Suprapubic skin (tissue), 4 donors: Measurements from ENCODE around the gene SNX15. TPM values are rescaled to one million over a fixed set of nuclear protein-coding genes. Genes with fewer than 3 reads are reported as not detected.
A peak's percentile ranks its signal among the peaks of the same experiment; 100 is the strongest.
"Not testable (repeated sequence)": the region's sequence is repeated elsewhere in the genome, so short reads cannot be mapped to it uniquely, and the experiment has no call there.

Experiments used
- DNase-seq, 2 donors: peaks; one replicate each; pipeline ENCODE4 v3.0.0-alpha.2; 2019; ENCODE audit warnings: low spot score in 2 of 2
- H3K27ac ChIP-seq: fragments of 200-600 bp; sonication (generic); one replicate; pipeline ENCODE4 v1.5.1; 2019
- H3K27me3 ChIP-seq: fragments of 200-600 bp; sonication (generic); one replicate; pipeline ENCODE4 v1.5.1; 2019
- H3K36me3 ChIP-seq: fragments of 200-600 bp; sonication (generic); one replicate; pipeline ENCODE4 v1.5.1; 2019
- H3K4me1 ChIP-seq: fragments of 200-600 bp; sonication (generic); one replicate; pipeline ENCODE4 v1.5.1; 2019
- H3K4me3 ChIP-seq: fragments of 200-600 bp; sonication (generic); one replicate; pipeline ENCODE4 v1.5.1; 2019; ENCODE audit warnings: mild to moderate bottlenecking
- H3K9me3 ChIP-seq: fragments of 200-600 bp; sonication (generic); one replicate; pipeline ENCODE4 v1.5.1; 2019
- CTCF ChIP-seq, 2 donors: fragments of 200-600 bp in 1 of 2; fragments of 450-650 bp in 1 of 2; sonication (generic) in 1 of 2; IDR thresholded peaks; one replicate each; pipeline ENCODE4 v1.5.1; 2016 to 2019; ENCODE audit warnings: antibody characterized with exemption in 2 of 2, mild to moderate bottlenecking in 1 of 2, moderate library complexity in 1 of 2
- EP300 ChIP-seq: sonication (generic); formaldehyde crosslinking; IDR thresholded peaks from one replicate; pipeline ENCODE4 v1.6.1; 2017; ENCODE audit warnings: antibody characterized with exemption
- POLR2A ChIP-seq, 2 donors: fragments of 450-650 bp; IDR thresholded peaks; one replicate each; pipeline ENCODE4 v1.6.1; 2017; ENCODE audit warnings: antibody characterized with exemption in 2 of 2, mild to moderate bottlenecking in 2 of 2, moderate library complexity in 2 of 2
- POLR2AphosphoS5 ChIP-seq, 3 donors: sonication (generic); formaldehyde crosslinking; IDR thresholded peaks; one replicate each; pipeline ENCODE4 v1.6.1; 2017; ENCODE audit warnings: antibody characterized with exemption in 3 of 3
- WGBS: methylation state at CpG from one replicate; pipeline ENCODE4 v1.1.5; 2018; 5-methylcytosine and 5-hydroxymethylcytosine counted together
- total RNA-seq, 4 donors: library from RNA; depleted of rRNA; stranded (reverse); fragments of >200 nt; gene quantifications; one replicate each; pipeline ENCODE4 v1.1.0, GENCODE V29; 2016

SNX15 gene
- total RNA-seq, 4 donors from 2014 or later, result 12.1 to 30.9 (median 24.2) TPM

GRCh38 chr11:65019824-65020223 is 7.4 kb upstream of the SNX15 start:
- TF ChIP-seq POLR2AphosphoS5 (IDR thresholded peaks at IDR 0.05) (no peak), EP300 (no peak), CTCF (IDR thresholded peaks at IDR 0.05) (no peak), POLR2A (IDR thresholded peaks at IDR 0.05) (no peak)
- H3K4me3 ChIP-seq, result no peak overlapping the region
- no peak overlapping the region for H3K27ac ChIP-seq
- H3K4me1 ChIP-seq, result peaks cover 21% of the 10 kb centered on the region
- H3K36me3 ChIP-seq, result peaks cover 42% of the 10 kb centered on the region
- no peaks in the 10 kb centered on the region for H3K27me3 ChIP-seq
- no peak for DNase-seq
- no peaks in the 10 kb centered on the region for H3K9me3 ChIP-seq
- 90% methylated on average over 7 of the region's 7 CpGs for WGBS

- TF ChIP-seq EP300 (no peak), POLR2A (IDR thresholded peaks at IDR 0.05) (no peak), POLR2AphosphoS5 (IDR thresholded peaks at IDR 0.05) (no peak), CTCF (IDR thresholded peaks at IDR 0.05) (no peak)
- 73% methylated on average over 3 of the region's 3 CpGs for WGBS
- H3K9me3 ChIP-seq, result no peaks in the 10 kb centered on the region
- no peaks in the 10 kb centered on the region for H3K27me3 ChIP-seq
- no peak overlapping the region for H3K27ac ChIP-seq
- H3K4me3 ChIP-seq, result no peak overlapping the region
- H3K36me3 ChIP-seq, result peaks cover 42% of the 10 kb centered on the region
- H3K4me1 ChIP-seq, result peaks cover 9% of the 10 kb centered on the region
- no peak for DNase-seq
Measured at GRCh38 chr11:65021003-65021402, 6.2 kb upstream of the SNX15 start.

GRCh38 chr11:65021509-65021908 is 5.7 kb upstream of the SNX15 start:
- no peaks in the 10 kb centered on the region for H3K9me3 ChIP-seq
- H3K27ac ChIP-seq, result no peak overlapping the region
- DNase-seq, result no peak
- no peak overlapping the region for H3K4me3 ChIP-seq
- 100% methylated on average over 7 of the region's 11 CpGs for WGBS
- no peak for TF ChIP-seq POLR2AphosphoS5 (IDR thresholded peaks at IDR 0.05)
- TF ChIP-seq CTCF (IDR thresholded peaks at IDR 0.05), result no peak
- no peak for TF ChIP-seq POLR2A (IDR thresholded peaks at IDR 0.05)
- H3K27me3 ChIP-seq, result no peaks in the 10 kb centered on the region
- H3K4me1 ChIP-seq, result peaks cover 4% of the 10 kb centered on the region
- H3K36me3 ChIP-seq, result peaks cover 42% of the 10 kb centered on the region

GRCh38 chr11:65023502-65023901 is 3.7 kb upstream of the SNX15 start:
- DNase-seq, H3K4me3 ChIP-seq, H3K27me3 ChIP-seq, H3K9me3 ChIP-seq, H3K27ac ChIP-seq: not testable (repeated sequence)
- Histone ChIP-seq H3K4me1 (peaks cover 11% of the 10 kb centered on the region), H3K36me3 (peaks cover 37% of the 10 kb centered on the region)
- WGBS, result 85% methylated on average over 8 of the region's 8 CpGs

GRCh38 chr11:65026810-65027209 is 429 bp upstream of the SNX15 start:
- Histone ChIP-seq H3K27ac (peak overlapping the region; percentile 82), H3K4me3 (peak overlapping the region; percentile 50), H3K27me3 (no peaks in the 10 kb centered on the region), H3K4me1 (peaks cover 17% of the 10 kb centered on the region), H3K36me3 (peaks cover 20% of the 10 kb centered on the region), H3K9me3 (no peaks in the 10 kb centered on the region)
- 49% methylated on average over 10 of the region's 10 CpGs for WGBS
- TF ChIP-seq CTCF (IDR thresholded peaks at IDR 0.05) (no peak), POLR2A (IDR thresholded peaks at IDR 0.05) (no peak), EP300 (no peak), POLR2AphosphoS5 (IDR thresholded peaks at IDR 0.05) (no peak)
- no peak for DNase-seq

- TF ChIP-seq POLR2AphosphoS5 (IDR thresholded peaks at IDR 0.05) (no peak), EP300 (no peak), POLR2A (IDR thresholded peaks at IDR 0.05) (no peak), CTCF (IDR thresholded peaks at IDR 0.05) (no peak)
- no peak for DNase-seq
- 83% methylated on average over 13 of the region's 13 CpGs for WGBS
- Histone ChIP-seq H3K27me3 (no peaks in the 10 kb centered on the region), H3K27ac (no peak overlapping the region), H3K9me3 (no peaks in the 10 kb centered on the region), H3K36me3 (peaks cover 62% of the 10 kb centered on the region), H3K4me1 (peaks cover 13% of the 10 kb centered on the region), H3K4me3 (no peak overlapping the region)
Measured at GRCh38 chr11:65032216-65032615, 5.0 kb downstream of the SNX15 start.
